K562 (cell line): ENCODE data around the gene NMNAT2. TPM values are rescaled to one million over a fixed set of nuclear protein-coding genes. Genes with fewer than 3 reads are reported as not detected.

Experiments
- ATAC-seq: fragments of 200-7000 bp; cut with Tn5 transposase; 3 replicates; pipeline ENCODE4 v1.9.1; 2020; ENCODE audit warnings: moderate library complexity
- BruUV-seq: library from RNA; stranded (reverse); fragments of 400-500 nt; replicated peaks from 2 replicates; lab custom pipeline; 2021; lab: Mats Ljungman, UMichigan
- CTCF ChIA-PET: fragments of 300-600 bp; formaldehyde crosslinking; extraction: SDS; loops from one replicate; lab custom pipeline; 2021; ENCODE audit warnings: low intra/inter-chr PET ratio; lab: Yijun Ruan, JAX
- POLR2A ChIA-PET: fragments of 300-600, 350-650 bp; sonication (Branson Sonifier 250); formaldehyde crosslinking; extraction: SDS; loops from one replicate; lab custom pipeline; 2021; ENCODE audit warnings: antibody characterized with exemption, inconsistent platforms; lab: Yijun Ruan, JAX
- DNase-seq, 4 experiments: peaks; one replicate each; pipeline versions ENCODE4 v3.0.0 to v3.0.0-alpha.2; 2011 to 2018; ENCODE audit warnings: low spot score in 3 of 4, mixed read lengths in 3 of 4; ENCODE audit errors: extremely low read depth in 1 of 4
- FAIRE-seq: peaks from 2 replicates; lab custom pipeline; 2011; peaks lifted over from hg19 to GRCh38; lab: Jason Lieb, UNC
- H2AFZ ChIP-seq: 2 replicates; pipeline ENCODE4 v1.6.0; 2011; ENCODE audit warnings: low read depth, low read length, control low read depth, inconsistent platforms
- H3K27ac ChIP-seq: fragments of 200-600 bp; 3 replicates; pipeline ENCODE4 v1.8.0; 2011; ENCODE audit warnings: low read depth, mild to moderate bottlenecking, control low read depth, inconsistent platforms, low read length, moderate library complexity, mixed read lengths; ENCODE audit errors: extremely low read depth
- H3K27me3 ChIP-seq, 2 experiments: fragments of 300-600 bp in 1 of 2; 2 replicates in 1 of 2; 3 replicates in 1 of 2; pipeline versions ENCODE4 v1.6.0 to v1.8.0; 2011; ENCODE audit warnings: inconsistent platforms in 2 of 2, low read length in 2 of 2, mild to moderate bottlenecking in 1 of 2, mixed read lengths in 1 of 2, moderate library complexity in 1 of 2; ENCODE audit not compliant: control insufficient read depth in 2 of 2, insufficient read depth in 2 of 2
- H3K36me3 ChIP-seq: fragments of 300-600 bp; 3 replicates; pipeline ENCODE4 v1.8.0; 2011; ENCODE audit warnings: mild to moderate bottlenecking, low read length, inconsistent platforms; ENCODE audit not compliant: control insufficient read depth, insufficient read depth
- H3K4me1 ChIP-seq, 2 experiments: fragments of 200-600 bp in 1 of 2; replicated peaks in 1 of 2; 2 replicates in 1 of 2; 3 replicates in 1 of 2; pipeline versions ENCODE4 v1.5.1 to v1.8.0; 2011; ENCODE audit warnings: inconsistent platforms in 2 of 2, low read length in 2 of 2, mild to moderate bottlenecking in 1 of 2, mixed read lengths in 1 of 2, moderate library complexity in 1 of 2; ENCODE audit not compliant: control insufficient read depth in 2 of 2, insufficient read depth in 2 of 2
- H3K4me2 ChIP-seq: 2 replicates; pipeline ENCODE4 v1.6.1; 2011; ENCODE audit warnings: low read length, control low read depth, inconsistent platforms, mixed read lengths; ENCODE audit not compliant: insufficient read depth
- H3K4me3 ChIP-seq: fragments of 200-600 bp; sonication (generic), shearing (Covaris generic); 2 replicates; pipeline ENCODE4 v1.5.1; 2016; ENCODE audit warnings: control low read depth, inconsistent platforms
- H3K79me2 ChIP-seq: fragments of 200-600 bp; 3 replicates; pipeline ENCODE4 v1.8.0; 2011; ENCODE audit warnings: low read length, inconsistent platforms; ENCODE audit not compliant: control insufficient read depth, insufficient read depth
- H3K9ac ChIP-seq, 2 experiments: 2 replicates each; pipeline versions ENCODE4 v1.6.0 to v1.6.1; 2011; ENCODE audit warnings: low read depth in 2 of 2, low read length in 2 of 2, control low read depth in 1 of 2, inconsistent platforms in 1 of 2, mild to moderate bottlenecking in 1 of 2, mixed read lengths in 1 of 2; ENCODE audit not compliant: insufficient read depth in 1 of 2
- H3K9me1 ChIP-seq: one replicate; pipeline ENCODE4 v1.6.0; 2011; ENCODE audit warnings: inconsistent platforms, mild to moderate bottlenecking, low read length, moderate library complexity; ENCODE audit not compliant: control insufficient read depth, insufficient read depth
- H3K9me3 ChIP-seq: replicated peaks from 2 replicates; pipeline ENCODE4 v1.5.1; 2011; ENCODE audit warnings: low read depth, low read length, inconsistent platforms; ENCODE audit not compliant: control insufficient read depth, insufficient read depth
- H4K20me1 ChIP-seq: replicated peaks from 2 replicates; pipeline ENCODE4 v1.6.1; 2011; ENCODE audit warnings: low read length, inconsistent platforms, mixed read lengths; ENCODE audit not compliant: control insufficient read depth, insufficient read depth
- CEBPB ChIP-seq: fragments of 450-650 bp; IDR thresholded peaks from 2 replicates; pipeline ENCODE4 v1.6.1; 2016; ENCODE audit warnings: missing genetic modification characterization, missing compliant biosample characterization
- HNRNPLL ChIP-seq: fragments of 200-400 bp; formaldehyde crosslinking; IDR thresholded peaks from 2 replicates; pipeline ENCODE4 v1.6.1; 2017; ENCODE audit warnings: low read length, low read depth, mild to moderate bottlenecking; ENCODE audit not compliant: poor library complexity, severe bottlenecking
- MAZ ChIP-seq, 2 experiments: fragments of 450-650 bp in 1 of 2; sonication (generic) in 1 of 2; formaldehyde crosslinking; IDR thresholded peaks in 1 of 2; conservative IDR thresholded peaks in 1 of 2; 2 replicates each; pipeline versions ENCODE4 v1.4.0 to v1.5.0; 2020; ENCODE audit warnings: mild to moderate bottlenecking in 1 of 2, missing genetic modification reagents in 1 of 2
- MEF2D ChIP-seq: conservative IDR thresholded peaks from 2 replicates; pipeline ENCODE4 v1.6.1; 2016; ENCODE audit warnings: low read depth, missing genetic modification characterization, missing compliant biosample characterization
- PPARD ChIP-seq: fragments of 250-450 bp; sonication (Bioruptor Pico); IDR thresholded peaks from 2 replicates; pipeline ENCODE4 v1.8.0; 2022; ENCODE audit warnings: inconsistent platforms, mild to moderate bottlenecking, moderate library complexity
- ZNF232 ChIP-seq: sonication (generic); formaldehyde crosslinking; IDR thresholded peaks from 2 replicates; pipeline ENCODE4 v1.8.0; 2022; ENCODE audit warnings: mild to moderate bottlenecking, missing genetic modification reagents
- WGBS: fragments of 100-300 bp; shearing (Covaris generic); methylation state at CpG from one replicate; pipeline ENCODE4 v1.1.6; 2016; ENCODE audit warnings: low coverage, mixed read lengths; ENCODE audit not compliant: insufficient coverage; ENCODE audit errors: missing lambda C conversion rate; 5-methylcytosine and 5-hydroxymethylcytosine counted together
- in situ Hi-C: fragments of 300-500 bp; cut with MboI; formaldehyde crosslinking; loops from 4 replicates; pipeline ENCODE4 v1.15.0; 2018; ENCODE audit warnings: inconsistent platforms, mixed read lengths
- intact Hi-C: fragments of 100-400 bp; cut with micrococcal nuclease; formaldehyde crosslinking; loops from 2 replicates; pipeline ENCODE4 v1.14.2; 2022
- polyA plus RNA-seq, 8 experiments: library from polyadenylated mRNA; depleted of rRNA in 4 of 8; stranded (reverse) in 5 of 8; unstranded in 3 of 8; fragments of >200 nt; fragmentation: Nextera tagmentation in 2 of 8; fragmentation: Illumina TruSeq in 1 of 8; extraction: Ambion mirVana in 2 of 8; extraction: Trizol in 1 of 8; gene quantifications; 2 replicates each; pipeline versions ENCODE4 v1.2.1 to v1.2.3, GENCODE V29; 2011 to 2014; ENCODE audit warnings: inconsistent platforms in 1 of 8, missing spikeins in 1 of 8
- total RNA-seq, 7 experiments: library from RNA; depleted of rRNA in 6 of 7; stranded (reverse); fragments of >200 nt in 6 of 7; fragmentation: Illumina TruSeq in 2 of 7; extraction: Trizol in 2 of 7; gene quantifications; 2 replicates each; pipeline versions ENCODE4 v1.2.1 to v1.2.3, GENCODE V29; 2011 to 2021; ENCODE audit warnings: low replicate concordance in 1 of 7
- TF ChIP-seq, protein P1 (sequence below): fragments of 450-650 bp; IDR thresholded peaks from 2 replicates; pipeline ENCODE4 v1.6.1; 2017; ENCODE audit warnings: antibody characterized with exemption, mild to moderate bottlenecking
- TF ChIP-seq, protein P2 (sequence below): sonication (generic); formaldehyde crosslinking; IDR thresholded peaks from 2 replicates; pipeline ENCODE4 v1.8.0; 2022; ENCODE audit warnings: mild to moderate bottlenecking, missing genetic modification reagents

NMNAT2 gene
- total and polyA plus RNA-seq, 9 of the 15 experiments (the other 6 are each of a cell fraction or from before 2014, with no cell fraction given) = not detected

DNA sequence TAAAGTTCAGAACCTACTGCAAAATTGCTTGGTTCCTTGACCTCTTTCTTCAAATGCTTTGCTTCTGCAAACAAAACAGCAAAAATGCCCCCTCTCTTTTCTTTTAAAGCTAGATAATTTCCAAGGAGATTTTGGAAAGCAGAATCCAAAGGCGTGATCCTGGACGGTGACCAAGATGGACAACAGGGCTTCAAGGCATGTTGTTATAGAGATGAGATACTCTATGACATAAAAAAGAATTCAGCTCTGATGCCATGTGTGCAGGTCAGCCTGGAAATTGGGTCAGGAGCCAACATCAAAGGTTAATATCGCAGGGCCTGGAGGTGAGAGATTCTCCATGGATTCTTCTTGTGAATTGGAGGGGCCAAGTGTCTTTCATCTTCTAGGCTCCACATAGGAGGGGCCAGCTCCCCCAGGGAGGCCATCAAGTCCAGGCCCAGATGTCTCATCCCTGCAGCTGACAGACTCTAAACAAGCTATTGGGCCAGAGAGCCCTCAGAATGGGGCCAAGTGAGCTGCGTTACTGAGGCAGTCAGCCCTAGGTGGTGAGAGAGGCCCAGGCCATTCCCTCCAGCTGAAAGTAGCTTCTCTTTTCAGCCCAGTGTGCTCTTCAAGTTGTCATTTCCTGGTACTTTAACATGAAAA lies 45.5 kb downstream of the NMNAT2 start (continued):
- TF ChIP-seq, protein P1, sequence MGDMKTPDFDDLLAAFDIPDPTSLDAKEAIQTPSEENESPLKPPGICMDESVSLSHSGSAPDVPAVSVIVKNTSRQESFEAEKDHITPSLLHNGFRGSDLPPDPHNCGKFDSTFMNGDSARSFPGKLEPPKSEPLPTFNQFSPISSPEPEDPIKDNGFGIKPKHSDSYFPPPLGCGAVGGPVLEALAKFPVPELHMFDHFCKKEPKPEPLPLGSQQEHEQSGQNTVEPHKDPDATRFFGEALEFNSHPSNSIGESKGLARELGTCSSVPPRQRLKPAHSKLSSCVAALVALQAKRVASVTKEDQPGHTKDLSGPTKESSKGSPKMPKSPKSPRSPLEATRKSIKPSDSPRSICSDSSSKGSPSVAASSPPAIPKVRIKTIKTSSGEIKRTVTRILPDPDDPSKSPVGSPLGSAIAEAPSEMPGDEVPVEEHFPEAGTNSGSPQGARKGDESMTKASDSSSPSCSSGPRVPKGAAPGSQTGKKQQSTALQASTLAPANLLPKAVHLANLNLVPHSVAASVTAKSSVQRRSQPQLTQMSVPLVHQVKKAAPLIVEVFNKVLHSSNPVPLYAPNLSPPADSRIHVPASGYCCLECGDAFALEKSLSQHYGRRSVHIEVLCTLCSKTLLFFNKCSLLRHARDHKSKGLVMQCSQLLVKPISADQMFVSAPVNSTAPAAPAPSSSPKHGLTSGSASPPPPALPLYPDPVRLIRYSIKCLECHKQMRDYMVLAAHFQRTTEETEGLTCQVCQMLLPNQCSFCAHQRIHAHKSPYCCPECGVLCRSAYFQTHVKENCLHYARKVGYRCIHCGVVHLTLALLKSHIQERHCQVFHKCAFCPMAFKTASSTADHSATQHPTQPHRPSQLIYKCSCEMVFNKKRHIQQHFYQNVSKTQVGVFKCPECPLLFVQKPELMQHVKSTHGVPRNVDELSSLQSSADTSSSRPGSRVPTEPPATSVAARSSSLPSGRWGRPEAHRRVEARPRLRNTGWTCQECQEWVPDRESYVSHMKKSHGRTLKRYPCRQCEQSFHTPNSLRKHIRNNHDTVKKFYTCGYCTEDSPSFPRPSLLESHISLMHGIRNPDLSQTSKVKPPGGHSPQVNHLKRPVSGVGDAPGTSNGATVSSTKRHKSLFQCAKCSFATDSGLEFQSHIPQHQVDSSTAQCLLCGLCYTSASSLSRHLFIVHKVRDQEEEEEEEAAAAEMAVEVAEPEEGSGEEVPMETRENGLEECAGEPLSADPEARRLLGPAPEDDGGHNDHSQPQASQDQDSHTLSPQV = no peak
- TF ChIP-seq PPARD (CRISPR knock-in tag) = no peak
- no peak for TF ChIP-seq HNRNPLL
- no peak for TF ChIP-seq ZNF232

DNA sequence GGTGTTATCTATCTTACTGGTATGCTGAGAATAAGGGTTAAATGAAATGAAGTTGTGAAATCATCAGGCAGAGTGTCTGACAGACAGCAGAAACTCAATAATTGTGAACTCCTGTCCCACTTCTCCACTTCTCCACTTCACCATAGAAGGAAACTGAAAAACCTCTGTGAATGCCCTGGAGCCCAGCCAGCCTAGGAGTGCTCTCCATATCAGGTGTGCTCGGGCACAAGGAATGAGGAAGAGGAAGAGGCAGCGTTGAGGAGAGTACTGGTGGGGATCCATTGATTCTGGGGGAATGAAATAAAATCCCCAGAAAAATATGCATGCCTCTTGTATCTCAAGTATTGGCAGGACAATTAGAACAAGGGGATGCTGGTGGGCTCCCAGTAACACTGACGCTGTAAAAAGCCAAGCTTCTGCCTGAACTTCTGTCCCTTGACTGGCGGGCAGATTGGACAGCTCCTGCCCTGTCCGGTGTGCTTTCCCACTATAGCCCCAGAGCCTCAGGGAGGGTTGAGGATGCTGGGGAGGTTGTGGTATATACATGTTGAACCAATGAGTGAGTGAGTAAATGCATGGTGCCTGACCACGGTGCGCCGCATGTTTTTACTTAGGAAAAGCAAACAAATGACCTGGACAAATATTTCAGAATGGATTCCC lies 47.7 kb downstream of the NMNAT2 start:
- no peaks in the 10 kb centered on the region for H3K4me1 ChIP-seq
- DNase-seq = no peak
- no peak overlapping the region for H2AFZ ChIP-seq
- peaks cover 23 to 54% of the 10 kb centered on the region in 2 experiments; a peak in 4 of 5 replicates for H3K27me3 ChIP-seq
- FAIRE-seq = no peak
- no peak for ATAC-seq
- no peaks in the 10 kb centered on the region for H4K20me1 ChIP-seq
- WGBS = 0% methylated on average over 8 of the region's 8 CpGs
- no TSS peak for BruUV-seq
- no peak for TF ChIP-seq MEF2D (tag)
- no peak for TF ChIP-seq MAZ (CRISPR knock-in tag; conservative IDR thresholded peaks at IDR 0.05 in 1 of 2, IDR thresholded peaks at IDR 0.05 in 1 of 2)
- TF ChIP-seq, protein P2, sequence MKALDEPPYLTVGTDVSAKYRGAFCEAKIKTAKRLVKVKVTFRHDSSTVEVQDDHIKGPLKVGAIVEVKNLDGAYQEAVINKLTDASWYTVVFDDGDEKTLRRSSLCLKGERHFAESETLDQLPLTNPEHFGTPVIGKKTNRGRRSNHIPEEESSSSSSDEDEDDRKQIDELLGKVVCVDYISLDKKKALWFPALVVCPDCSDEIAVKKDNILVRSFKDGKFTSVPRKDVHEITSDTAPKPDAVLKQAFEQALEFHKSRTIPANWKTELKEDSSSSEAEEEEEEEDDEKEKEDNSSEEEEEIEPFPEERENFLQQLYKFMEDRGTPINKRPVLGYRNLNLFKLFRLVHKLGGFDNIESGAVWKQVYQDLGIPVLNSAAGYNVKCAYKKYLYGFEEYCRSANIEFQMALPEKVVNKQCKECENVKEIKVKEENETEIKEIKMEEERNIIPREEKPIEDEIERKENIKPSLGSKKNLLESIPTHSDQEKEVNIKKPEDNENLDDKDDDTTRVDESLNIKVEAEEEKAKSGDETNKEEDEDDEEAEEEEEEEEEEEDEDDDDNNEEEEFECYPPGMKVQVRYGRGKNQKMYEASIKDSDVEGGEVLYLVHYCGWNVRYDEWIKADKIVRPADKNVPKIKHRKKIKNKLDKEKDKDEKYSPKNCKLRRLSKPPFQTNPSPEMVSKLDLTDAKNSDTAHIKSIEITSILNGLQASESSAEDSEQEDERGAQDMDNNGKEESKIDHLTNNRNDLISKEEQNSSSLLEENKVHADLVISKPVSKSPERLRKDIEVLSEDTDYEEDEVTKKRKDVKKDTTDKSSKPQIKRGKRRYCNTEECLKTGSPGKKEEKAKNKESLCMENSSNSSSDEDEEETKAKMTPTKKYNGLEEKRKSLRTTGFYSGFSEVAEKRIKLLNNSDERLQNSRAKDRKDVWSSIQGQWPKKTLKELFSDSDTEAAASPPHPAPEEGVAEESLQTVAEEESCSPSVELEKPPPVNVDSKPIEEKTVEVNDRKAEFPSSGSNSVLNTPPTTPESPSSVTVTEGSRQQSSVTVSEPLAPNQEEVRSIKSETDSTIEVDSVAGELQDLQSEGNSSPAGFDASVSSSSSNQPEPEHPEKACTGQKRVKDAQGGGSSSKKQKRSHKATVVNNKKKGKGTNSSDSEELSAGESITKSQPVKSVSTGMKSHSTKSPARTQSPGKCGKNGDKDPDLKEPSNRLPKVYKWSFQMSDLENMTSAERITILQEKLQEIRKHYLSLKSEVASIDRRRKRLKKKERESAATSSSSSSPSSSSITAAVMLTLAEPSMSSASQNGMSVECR (CRISPR knock-in tag) = no peak
- 0 out of 2 replicates have a peak, but pooled peaks have one; percentile 11 for TF ChIP-seq CEBPB (tag)
- H3K4me3 ChIP-seq = no peak overlapping the region
- no peak overlapping the region for H3K27ac ChIP-seq
- in situ Hi-C loops (no loop called here), intact Hi-C loops (no loop called here)
- H3K79me2 ChIP-seq = no peaks in the 10 kb centered on the region
- no peak overlapping the region for H3K9ac ChIP-seq
- CTCF ChIA-PET = no interaction called here
- H3K9me3 ChIP-seq = no peaks in the 10 kb centered on the region
- no peaks in the 10 kb centered on the region for H3K36me3 ChIP-seq
- H3K9me1 ChIP-seq = no peaks in the 10 kb centered on the region
- POLR2A ChIA-PET = interaction anchor here (0.5 to 0.6 kb wide), 2 partner anchors 17 to 33 kb away, joined by 3 to 4 read pairs; no protein-coding TSS in a partner anchor
- H3K4me2 ChIP-seq = no peak overlapping the region
